Raji (cell line): Measurements from ENCODE around the gene PMAIP1.
A peak's percentile ranks its signal among the peaks of the same experiment; 100 is the strongest.

Source experiments
- POLR2A ChIP-seq: IDR thresholded peaks from 2 replicates; pipeline ENCODE4 v1.6.1; 2011; ENCODE audit warnings: low read depth, low read length, control low read depth; ENCODE audit not compliant: insufficient read depth

PMAIP1 gene

DNA sequence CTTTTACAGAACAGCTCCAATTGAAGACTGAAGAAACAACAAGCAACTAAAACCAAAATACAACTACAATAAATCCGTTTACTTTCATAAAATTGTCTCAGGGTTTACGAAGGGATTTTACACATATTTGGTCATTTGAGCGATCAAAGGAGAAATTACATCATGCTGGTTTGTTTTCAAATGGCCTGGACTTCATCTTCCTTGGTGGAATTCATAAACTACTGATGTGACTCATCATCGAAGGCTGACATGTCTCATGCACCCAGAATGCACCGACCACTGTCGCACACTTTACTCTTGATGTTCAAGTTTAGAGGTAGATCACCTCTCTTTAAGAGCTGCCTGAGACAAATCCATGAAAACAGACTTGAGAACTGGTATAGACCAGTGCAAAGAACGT, 25.6 kb upstream of the PMAIP1 start:
- no peak for TF ChIP-seq POLR2A

DNA sequence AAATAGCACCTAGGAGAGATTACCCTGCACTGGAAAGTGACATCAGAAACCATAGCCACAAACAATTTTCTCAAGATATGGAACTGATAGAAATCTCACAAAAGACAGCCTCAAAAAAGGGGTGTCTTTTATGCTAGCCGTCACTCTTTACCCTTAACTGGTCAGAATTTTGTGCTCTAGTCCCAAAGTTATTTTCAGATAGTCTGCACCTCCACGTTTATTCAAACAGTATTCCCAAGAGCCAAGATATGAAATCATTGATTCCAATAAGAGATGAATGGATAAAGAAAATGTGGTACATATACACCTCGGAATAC, 23.5 kb upstream of the PMAIP1 start:
- no peak for TF ChIP-seq POLR2A

DNA sequence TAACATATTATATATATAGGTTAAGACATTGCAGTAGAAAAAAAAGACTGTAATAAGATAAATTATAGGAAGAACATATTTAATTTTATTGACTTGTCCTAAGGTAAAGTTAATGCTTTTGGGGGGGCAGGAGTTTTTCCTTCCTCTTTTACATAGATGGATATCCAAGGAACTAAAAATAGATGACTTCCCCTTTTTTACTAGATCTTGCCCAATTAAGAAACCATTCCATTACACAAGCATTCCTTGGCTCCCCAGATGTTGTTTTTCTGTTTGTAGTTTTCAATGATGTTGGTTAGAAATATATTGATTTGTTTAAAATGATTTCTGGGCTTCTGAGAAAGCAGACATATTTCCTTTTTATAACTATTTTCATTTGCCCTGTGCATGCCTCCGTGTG, 22.4 kb upstream of the PMAIP1 start:
- no peak for TF ChIP-seq POLR2A

DNA sequence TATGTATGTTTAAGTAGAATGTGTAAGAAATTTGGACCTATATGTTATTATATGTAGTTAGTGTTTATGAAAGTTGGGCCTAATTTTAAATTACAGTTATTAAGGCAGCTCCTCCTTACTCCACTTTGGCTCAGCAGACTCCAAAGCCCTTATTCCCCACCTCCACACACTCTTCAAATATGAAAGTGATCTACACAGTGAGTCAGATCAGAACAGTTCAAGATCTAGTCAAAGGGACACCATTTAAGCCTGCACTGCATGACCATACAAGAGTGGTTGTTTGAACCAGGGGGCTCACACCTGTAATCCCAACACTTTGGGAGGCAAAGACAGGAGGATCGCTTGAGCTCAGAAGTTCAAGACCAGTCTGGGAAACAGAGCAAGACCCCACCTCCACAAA, 21.2 kb upstream of the PMAIP1 start:
- no peak for TF ChIP-seq POLR2A

GRCh38 chr18:59881728-59882656, 17.8 kb upstream of the PMAIP1 start:
- no peak for TF ChIP-seq POLR2A

DNA sequence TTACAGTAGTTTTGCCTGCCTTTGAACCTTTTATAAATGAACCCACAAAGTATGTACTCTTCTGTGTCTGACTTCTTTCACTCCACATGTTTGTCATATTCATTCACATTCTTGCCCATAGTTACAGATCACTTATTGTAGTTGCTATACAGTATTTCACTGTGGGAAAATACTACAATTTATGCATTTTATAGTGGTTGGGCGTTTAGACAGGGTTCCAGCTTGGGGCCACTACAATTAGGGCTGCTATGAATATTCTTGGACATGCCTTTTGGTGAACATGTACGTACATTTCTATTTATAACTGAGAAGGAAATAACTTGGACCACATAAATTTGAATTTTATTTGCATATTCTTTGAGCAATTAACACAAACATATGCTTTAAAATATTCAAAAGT, 15.4 kb upstream of the PMAIP1 start:
- no peak for TF ChIP-seq POLR2A

GRCh38 chr18:59885579-59886163, 14.1 kb upstream of the PMAIP1 start:
- no peak for TF ChIP-seq POLR2A

- no peak for TF ChIP-seq POLR2A
Observed at GRCh38 chr18:59892123-59892522, 7.7 kb upstream of the PMAIP1 start.

- TF ChIP-seq POLR2A: no peak
Observed at GRCh38 chr18:59893971-59894370, 5.8 kb upstream of the PMAIP1 start.

- TF ChIP-seq POLR2A: no peak
Observed at GRCh38 chr18:59897321-59897954, 2.4 kb upstream of the PMAIP1 start.

- TF ChIP-seq POLR2A: no peak
Observed at GRCh38 chr18:59898093-59898492, 1.7 kb upstream of the PMAIP1 start.

GRCh38 chr18:59898609-59899297, 1.0 kb upstream of the PMAIP1 start:
- no peak for TF ChIP-seq POLR2A

GRCh38 chr18:59900222-59901128, 679 bp downstream of the PMAIP1 start:
- peak; percentile 65 for TF ChIP-seq POLR2A

GRCh38 chr18:59902131-59902992, 2.6 kb downstream of the PMAIP1 start:
- no peak for TF ChIP-seq POLR2A
